Activated CD4-positive, CD25-positive, alpha-beta regulatory T cell (primary cell): ENCODE measurements around the gene NR4A2.

Experiments used
- DNase-seq, 4 experiments: peaks; one replicate each; lab custom pipeline; 2025; lab: John Stamatoyannopoulos, UW

Gene NR4A2

DNA sequence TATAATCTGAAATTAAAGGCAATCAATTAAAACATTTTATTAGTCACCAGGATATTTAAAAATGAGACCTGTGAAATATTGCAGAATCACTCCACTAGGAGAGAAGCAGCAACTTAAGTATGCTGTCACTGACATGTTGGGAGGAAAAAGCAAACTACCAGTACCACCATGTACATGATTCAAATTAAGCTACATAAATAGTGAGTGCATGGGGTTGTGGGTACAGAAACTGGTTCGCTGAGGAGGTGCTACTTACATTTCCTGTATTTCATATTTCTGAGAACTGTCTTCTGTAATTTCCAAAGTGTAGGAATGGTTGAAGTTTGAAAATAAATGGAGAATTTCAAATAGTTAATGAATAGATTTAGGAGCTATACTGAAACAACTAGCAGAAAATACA is 7.9 kb upstream of the NR4A2 start:
- no peak for DNase-seq

DNA sequence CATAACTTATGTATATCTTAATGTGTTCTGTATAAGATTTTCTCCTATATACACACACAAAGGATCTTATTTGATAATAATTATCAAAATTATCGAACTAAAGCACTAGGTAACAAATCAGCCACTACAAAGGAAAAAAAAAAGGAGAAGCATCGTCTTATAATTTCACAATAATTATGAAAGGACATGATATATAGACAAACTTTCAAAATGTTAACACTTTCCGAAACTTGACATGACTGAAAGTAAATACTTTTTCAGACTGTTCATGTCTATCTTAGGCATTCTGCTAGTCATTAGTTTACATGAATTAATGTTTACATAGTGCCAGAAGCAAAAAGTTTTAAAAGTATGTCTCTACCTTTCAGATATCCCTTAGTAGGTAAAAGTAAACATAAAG is 7.3 kb upstream of the NR4A2 start:
- DNase-seq: no peak

DNA sequence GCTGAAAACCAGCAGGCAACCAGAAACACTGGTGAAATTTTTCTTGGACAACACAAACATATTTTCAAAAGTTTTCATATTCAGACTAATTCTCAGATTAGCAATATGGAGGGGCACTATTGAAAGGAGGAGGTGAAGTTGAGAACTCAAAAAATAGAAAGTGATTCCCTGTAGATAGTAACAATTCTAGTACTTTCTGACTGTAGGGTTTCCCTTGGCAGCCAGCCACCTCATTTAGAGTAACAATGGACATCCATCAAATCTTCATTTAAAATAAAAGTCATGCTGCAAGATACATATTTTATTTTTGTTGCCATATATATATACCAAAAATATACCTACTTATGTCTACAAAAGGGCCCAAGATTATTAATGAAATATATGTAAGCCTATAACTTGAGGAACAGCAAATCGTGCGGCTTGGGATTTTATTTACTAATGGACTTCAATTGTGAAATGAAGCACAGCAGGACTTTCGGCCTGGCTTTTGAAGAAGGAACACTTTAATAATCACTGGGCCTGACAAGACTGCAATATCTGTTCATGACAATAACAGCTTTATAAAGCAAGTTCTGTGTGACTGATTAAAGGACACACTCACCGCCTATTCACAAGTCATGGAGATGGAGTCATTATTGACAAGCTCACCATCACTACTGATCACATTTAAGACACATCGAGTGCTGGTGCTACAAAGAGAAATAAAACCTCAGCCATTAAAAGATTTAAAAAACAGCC is 6.8 kb upstream of the NR4A2 start:
- no peak for DNase-seq

DNA sequence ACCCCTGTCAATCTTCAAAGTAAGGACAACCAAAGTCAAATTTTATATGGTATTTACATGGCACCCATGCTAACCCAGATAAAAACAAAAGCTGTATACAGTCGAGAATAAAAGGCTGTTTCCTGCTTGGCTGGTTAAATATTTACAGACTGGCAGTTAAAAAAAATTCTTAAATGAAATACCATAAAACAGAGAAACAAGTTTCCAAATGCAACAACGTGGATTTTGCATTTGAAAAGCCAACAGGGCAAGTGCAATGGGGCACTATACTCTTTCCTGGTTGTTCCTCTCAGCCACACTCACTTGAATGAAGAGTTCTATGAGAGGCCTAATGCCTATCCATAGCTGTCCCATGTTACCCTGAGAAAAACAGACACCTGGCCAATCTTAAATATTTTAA is 6.1 kb upstream of the NR4A2 start:
- DNase-seq: no peak

DNA sequence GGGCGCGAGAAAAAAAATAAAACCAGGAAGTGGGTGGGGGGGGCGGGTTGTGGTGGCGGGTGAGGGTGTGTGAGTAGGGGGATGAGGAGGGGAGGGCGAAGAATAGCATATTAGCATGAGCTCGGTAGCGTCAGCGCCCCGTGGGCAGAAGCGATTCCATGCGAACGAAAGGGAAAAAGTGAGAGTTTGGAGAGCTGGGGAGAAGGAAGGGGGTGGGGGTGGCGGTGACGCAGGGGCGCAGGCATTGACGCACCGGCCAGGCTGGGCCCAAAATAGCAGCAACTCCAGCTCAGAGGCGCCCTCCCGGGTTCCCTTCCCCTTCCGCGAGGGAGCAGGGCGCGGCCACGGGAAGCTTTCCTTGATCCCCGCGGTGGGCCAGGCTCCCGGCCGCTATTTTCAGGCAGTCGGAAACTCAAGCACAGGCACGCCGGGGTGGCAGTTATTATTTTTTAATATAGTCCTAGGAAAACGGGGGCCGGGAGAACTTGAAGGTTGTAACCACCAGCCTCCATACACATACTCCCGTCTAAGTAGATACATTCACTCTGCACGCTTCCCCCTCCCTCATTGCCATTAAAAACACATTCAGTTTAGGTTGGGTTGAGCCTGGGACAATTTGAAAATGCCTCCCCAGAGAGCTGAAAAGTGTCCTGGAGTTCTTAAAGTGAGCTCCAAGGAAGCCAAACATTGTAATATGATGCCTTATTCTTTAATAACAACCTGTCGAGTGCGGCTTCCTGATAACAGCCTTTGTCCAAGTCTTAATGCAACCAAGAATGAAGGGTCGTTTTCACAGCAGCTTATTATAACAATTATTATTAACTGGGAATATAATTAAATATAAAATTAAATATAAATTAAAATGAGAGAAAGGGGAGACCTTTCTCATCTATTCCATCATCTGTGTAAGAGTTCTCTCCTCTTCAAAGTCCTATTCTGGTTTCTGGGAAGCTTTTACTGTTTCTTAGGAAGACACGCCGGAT is 2.3 kb upstream of the NR4A2 start:
- DNase-seq: peak; percentile 56 to 70 (median 64)

DNA sequence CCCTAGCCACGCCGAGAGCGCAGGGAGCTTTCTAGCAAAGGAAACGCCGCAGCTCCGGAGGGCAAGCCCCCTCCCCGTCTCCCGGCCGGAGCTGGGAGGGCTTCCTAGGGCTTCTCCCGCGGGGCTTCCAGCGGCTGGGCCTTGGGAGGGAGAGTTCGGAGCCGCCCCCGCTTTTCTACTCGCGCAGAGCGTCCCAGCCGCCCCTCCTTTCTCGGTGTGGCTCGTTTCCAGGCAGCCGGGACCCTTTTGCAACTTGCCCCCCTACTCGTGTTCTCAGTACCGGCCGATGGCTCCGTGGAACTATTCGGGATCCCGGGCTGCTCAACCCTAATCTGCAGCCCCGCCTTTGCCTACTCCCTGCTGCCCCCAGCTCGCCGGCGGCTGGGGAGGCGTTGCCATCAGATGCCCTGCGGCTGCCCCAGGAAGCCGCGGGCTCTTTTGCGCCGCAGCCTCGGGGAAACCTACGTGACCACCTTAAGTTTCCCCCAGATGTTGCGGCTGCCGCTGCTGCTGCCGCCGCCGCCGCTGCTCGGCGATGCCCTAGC is 1.5 kb upstream of the NR4A2 start:
- DNase-seq: peak in 3 of 4 experiments; percentile 21 to 34 (median 25)

DNA sequence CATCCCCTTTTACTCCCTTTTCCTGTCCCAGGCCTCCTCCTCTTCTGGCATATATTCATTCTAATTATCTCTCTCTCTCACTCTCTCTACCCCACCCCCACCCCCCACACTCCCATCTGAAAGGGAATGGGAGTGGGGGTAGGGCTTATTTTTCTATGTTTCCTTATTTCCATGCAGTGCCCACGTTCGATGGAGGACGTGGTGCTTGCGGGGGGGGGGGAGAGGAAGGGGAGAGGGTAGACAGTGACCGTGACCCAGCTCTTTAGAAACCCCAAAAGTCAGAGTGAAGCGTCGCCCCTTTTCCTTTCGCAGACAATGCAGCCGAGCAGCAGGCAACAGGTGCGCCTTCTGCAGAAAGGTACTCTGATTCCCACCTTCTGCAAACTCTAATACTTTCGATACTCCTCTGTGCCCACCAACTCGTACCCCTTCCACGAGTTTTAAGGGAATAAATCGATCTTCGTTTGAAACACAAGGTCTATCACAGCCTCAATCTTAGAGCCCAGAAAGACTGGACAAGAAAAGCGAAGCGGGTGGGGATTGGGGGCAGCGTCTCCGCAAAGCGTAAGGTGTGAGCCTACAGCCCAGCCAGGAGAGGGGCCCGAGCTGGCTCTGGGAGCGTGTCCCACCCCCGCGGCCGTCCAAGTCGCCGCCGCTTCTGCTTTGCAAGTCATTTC is 891 bp upstream of the NR4A2 start:
- DNase-seq: peak in 1 of 4 experiments; percentile 26

DNA sequence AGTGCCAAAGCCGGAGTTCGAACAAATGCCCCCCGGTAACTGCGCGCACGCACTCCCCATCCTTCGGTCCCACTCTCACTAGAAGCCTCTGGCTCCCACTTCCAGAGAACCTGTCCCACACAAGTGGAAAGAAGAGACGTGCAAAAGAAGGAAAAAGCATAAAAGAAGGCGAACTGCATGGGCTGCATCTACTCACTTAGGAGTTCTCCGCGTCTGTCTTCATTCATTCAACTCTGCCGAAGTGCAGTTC is 312 bp downstream of the NR4A2 start:
- no peak for DNase-seq

DNA sequence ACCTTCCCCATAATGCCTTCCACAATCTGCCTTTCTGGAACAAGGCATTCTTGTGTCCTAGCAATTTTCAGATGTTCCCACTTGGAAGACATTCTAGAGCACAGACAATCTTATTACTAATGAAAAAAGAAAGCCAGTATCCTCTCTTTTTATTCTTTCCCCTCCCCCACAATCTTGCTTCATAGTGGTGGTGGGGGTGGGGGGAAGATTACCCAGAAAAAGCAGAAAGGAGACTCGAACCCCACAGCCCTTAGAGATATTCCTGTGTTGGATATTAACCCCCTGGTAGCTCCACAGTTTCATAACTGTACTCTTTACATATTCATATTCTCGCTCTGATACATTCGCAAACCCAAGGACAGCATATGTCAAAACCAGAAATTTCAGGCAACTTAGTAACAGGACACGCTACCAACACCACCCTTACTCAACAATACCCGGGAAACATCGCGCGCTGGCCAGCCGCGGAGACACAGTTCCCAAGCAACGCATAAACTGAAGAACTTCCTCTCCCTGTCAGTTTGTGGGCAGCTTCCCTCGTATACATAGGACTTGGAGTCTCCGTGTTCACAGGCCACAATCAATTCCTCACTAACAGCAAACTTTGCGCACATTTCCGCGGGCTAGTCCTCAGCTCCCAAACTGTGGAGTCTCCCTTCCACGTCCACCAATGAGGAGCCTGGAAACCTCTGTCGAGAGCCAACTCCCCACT is 793 bp downstream of the NR4A2 start:
- DNase-seq: no peak

DNA sequence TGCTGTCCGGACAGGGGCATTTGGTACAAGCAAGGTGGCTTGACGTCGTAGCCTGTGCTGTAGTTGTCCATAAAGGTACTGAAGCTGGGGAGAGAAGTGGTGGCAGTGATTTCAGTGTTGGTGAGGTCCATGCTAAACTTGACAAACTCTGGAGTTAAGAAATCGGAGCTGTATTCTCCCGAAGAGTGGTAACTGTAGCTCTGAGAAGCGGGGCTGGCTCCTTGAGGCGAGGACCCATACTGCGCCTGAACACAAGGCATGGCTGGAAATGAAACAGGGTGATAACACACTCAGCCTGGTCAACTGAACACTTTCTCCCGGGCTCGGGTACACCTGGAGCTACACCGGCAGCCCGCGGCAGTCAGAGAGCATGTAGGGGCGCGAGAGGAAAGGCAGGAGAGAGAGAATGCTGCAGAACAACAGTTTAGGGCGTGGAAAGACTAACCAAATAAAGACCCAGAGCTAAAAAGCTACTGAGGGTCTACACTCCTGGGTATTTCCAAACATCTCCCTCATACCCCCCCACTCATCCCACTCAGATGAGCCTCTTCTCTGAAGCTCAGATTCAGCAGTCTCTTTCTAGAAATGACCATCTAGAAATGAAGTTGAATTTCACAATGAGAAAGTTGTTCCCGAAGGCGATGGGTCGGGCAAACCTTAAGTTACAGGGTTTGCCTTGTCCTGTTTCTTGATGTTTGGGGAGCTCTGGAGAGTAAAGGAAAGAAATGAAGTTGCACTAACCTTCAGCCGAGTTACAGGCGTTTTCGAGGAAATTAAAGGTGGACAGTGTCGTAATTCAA is 2.4 kb downstream of the NR4A2 start:
- no peak for DNase-seq

DNA sequence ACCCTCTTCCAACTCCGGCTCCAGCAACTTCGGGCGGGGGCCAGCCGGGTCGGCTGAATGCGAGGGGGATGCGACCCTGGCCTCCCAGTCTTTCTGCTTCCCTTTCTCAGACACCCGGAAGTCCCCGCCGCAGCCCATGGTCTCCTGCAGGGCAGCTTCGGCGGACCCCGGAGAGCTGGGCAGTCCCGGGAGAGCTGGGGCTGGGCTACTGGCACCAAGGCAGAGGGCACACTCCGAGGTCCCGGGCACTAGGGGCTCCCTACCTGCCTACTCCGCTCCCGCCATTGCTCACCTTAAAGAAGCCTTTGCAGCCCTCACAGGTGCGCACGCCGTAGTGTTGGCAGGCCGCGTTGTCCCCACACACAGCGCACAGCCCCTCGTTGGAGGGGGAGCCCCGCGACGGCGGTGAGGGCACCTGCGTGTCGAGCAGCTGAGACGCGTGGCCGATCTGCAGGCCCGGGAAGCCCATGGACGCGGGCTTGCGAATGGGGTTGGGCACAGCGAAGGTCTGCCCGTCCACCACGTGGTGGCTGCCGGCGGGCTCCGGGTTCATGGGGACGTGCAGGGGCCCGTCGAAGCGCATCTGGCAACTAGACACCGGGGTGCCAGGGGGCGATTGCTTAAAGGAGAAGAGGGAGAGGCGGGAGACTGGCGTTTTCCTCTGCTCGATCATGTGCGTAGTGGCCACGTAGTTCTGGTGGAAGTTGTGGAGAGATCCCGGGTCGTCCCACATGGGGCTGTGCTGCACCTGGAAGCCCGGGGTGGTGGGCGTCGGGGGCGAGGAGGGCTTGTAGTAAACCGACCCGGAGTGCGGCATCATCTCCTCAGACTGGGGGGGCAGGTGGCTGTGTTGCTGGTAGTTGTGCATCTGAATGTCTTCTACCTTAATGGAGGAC is 3.2 kb downstream of the NR4A2 start:
- no peak for DNase-seq

DNA sequence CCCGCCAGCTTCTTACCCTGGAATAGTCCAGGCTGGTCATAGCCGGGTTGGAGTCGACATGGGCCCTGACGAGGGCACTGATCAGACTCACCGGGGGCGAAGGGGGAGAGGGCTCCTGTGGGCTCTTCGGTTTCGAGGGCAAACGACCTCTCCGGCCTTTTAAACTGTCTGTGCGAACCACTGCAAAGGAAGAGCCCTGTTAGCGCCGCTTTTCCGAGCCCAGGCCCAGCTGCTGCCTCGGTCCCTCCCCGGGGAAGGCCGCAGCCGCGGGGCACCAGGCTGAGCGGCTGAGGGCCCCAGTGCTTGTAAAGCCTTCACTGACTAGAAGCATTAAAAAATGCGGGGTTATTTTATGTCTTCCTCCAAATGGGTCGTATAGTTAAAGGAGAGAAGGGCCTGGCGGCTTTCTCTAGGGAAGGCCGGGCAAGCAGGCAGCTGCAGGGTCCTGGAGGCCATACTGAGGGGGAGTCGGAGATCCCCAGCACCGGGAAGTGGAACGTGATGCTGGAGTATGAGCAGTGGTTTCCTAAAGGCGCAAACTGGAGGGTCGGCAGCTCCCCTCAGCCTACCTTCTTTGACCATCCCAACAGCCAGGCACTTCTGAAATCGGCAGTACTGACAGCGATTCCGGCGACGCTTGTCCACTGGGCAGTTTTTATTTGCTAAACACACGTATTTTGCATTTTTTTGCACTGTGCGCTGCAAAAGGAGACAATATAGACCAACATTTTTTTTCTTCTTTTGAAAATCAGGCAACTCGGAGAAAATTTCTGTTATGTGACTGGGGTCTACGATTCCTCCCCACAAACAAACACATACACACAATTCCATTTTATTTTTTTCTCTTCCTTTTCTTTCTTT is 4.5 kb downstream of the NR4A2 start:
- DNase-seq: no peak

DNA sequence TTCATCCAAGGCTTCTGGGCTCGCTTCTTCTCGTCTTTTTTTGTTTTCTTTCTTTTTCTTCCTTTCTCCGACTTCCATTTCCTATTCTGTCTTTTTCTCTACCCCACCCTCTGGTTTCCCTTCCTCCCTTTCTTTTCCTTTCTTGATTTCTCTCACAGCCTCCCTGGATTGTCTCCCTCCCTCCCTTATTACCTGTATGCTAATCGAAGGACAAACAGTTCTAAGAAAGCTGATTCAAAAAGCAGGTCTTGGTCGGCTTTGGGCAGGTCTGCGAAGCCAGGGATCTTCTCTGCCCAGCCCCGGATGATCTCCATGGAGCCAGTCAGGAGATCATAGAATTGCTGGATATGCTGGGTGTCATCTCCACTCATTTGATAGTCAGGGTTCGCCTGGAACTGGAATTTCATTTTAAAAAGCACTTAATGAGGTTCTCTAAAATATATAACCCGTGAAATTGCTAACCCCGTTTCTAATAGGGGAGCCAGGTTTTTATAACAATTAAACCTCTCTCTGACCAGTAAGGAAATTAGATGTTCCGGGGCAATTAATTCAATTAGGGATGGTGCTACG is 5.9 kb downstream of the NR4A2 start:
- DNase-seq: no peak

DNA sequence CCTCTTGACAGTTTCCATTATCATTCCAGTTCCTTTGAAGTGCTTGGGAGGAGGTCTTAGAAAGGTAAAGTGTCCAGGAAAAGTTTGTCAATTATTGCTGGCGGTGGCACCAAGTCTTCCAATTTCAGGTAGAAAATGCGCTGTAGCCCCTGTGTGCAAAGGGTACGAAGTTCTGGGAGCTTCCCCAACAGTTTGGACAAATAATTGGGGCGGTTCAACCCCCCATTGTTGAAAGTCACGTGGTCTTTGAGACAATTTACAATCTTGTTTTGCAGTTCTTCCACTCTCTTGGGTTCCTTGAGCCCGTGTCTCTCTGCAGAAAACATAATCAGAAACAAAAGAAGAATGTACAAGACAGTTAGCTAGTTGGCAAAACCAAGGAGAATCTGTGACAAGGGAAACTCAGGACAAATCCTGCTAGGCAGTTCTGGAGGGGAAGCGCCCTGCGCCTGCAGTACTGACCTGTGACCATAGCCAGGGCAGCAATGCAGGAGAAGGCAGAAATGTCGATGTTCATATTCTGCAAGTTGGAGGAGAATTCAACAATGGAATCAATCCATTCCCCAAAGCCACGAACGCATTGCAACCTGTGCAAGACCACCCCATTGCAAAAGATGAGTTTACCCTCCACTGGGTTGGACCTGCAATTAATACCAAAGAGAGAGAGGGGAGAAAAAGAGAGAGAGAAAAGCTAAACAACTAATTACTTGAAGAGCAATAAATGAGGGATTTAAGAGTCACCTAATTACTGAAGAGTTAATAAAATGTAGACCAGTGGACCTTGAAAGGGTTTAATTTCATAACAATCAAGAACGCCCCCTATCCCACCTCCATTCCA is 6.6 kb downstream of the NR4A2 start:
- no peak for DNase-seq

DNA sequence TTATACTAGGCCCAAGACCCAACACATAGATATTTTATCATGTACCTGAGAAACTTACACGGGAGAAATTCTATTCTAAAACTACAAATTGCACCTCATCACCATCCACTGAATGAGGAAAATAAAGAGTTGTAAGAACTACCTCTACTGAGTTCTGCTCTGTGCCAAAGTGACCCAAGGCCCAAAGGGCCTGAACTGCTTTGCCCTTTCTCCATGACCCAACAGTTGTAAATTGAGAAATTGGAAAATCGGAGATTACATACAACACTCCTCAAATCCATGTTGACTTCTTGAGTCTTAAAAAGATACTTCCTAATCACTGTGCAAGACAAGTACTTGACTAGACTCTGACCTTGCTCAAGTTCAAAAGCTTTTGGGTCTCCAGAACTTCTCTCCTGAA is 8.8 kb downstream of the NR4A2 start:
- no peak for DNase-seq

DNA sequence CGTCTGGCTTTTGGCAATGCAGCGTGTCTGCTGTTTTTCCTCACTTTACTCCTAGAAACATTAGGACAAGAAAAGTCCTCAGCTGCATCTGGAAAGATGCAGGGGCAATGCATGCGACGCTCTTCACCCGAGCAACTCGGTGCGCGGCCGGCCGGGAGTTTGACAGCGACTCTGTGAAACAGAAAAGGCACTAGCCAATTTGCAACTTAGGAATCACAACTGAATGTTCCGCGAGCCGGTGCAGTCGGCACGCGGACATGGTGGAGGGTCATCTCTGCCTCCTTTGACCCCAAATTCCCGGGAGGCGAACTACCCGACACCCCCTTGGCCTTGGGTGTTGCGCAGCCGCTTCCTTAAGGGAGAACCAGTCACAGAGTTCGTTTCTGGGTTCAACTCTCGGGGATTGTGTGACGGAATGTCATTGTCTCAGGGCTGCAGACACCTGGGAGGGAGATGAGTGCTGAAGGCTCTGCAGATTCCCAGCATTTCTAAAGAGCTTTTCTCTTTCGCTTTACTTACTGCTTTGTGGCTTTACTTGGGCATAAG is 9.8 kb downstream of the NR4A2 start:
- DNase-seq: no peak

DNA sequence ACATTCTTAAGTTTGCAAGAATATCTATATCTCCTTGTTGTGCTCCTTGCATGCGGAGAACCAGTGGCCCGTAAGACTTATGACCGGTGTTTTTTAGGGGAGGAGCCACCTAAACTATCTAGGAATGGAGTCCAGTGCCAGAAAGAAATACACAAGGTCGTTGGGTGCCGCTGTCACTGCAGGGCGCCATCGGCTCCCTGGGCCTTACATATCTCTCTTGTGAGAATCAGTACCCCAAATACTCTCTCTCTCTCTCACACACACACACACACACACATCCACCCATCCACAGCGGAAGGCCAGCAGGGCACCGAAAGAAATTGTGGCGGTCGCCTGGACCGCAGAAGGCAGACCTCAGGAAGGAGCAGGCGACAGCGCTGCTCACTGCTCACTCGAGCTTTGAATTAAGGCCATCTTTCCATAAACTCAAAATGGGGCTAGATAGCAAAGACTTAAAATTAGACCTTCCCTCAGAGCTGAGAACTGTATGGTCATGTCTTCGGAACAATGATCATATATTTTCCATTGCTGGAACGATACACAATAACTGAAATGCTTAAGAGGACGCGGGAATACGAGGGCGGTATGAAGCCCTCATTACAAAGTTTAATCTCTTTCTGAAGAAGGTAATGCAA is 10.4 kb downstream of the NR4A2 start:
- DNase-seq: no peak
